ENCODE results near the gene AMH.

The AMH gene

GRCh38 chr19:2251106-2252054 lies 2.3 kb downstream of the AMH start:
- DNase-seq, result no peak

- no peak for DNase-seq
Observed at GRCh38 chr19:2252055-2252796, 3.1 kb downstream of the AMH start.

GRCh38 chr19:2252797-2253105 lies 3.6 kb downstream of the AMH start:
- no peak for DNase-seq

- DNase-seq, result peak in 2 of 4 experiments; percentile 43 to 47
Observed at GRCh38 chr19:2253106-2254063, 4.3 kb downstream of the AMH start.

GRCh38 chr19:2254064-2254872 lies 5.1 kb downstream of the AMH start:
- DNase-seq, result no peak

- DNase-seq, result no peak
Observed at GRCh38 chr19:2255112-2255845, 6.2 kb downstream of the AMH start.

- DNase-seq, result no peak
Observed at GRCh38 chr19:2255982-2256685, 7.0 kb downstream of the AMH start, which contains the start of gene JSRP1. TSS of gene JSRP1 (minus strand) at chr19:2256417. CDS start at chr19:2255314, 1,103 bp downstream.

GRCh38 chr19:2259336-2259735 lies 10.2 kb downstream of the AMH start:
- no peak for DNase-seq

- DNase-seq, result no peak
Observed at GRCh38 chr19:2260341-2260805, 11.2 kb downstream of the AMH start.

- peak in 1 of 4 experiments; percentile 21 for DNase-seq
Observed at GRCh38 chr19:2261438-2262172, 12.5 kb downstream of the AMH start.

GRCh38 chr19:2266183-2266993 lies 17.3 kb downstream of the AMH start:
- no peak for DNase-seq

GRCh38 chr19:2268480-2268830 lies 19.3 kb downstream of the AMH start:
- DNase-seq, result no peak

- DNase-seq, result no peak
Observed at GRCh38 chr19:2268861-2269243, 19.7 kb downstream of the AMH start.

- DNase-seq, result peak; percentile 98 to 99 (median 98)
Observed at GRCh38 chr19:2269244-2270156, 20.4 kb downstream of the AMH start.

GRCh38 chr19:2270157-2270422 lies 21.0 kb downstream of the AMH start:
- no peak for DNase-seq

- peak; percentile 45 to 58 (median 52) for DNase-seq
Observed at GRCh38 chr19:2270423-2271233, 21.5 kb downstream of the AMH start.

Data from activated CD4-positive, CD25-positive, alpha-beta regulatory T cell (primary cell).